ENCODE measurements around the gene TFAM.

The TFAM gene

GRCh38 chr10:58436071-58436470, 50.9 kb downstream of the TFAM start:
- DNase-seq: no peak

DNA sequence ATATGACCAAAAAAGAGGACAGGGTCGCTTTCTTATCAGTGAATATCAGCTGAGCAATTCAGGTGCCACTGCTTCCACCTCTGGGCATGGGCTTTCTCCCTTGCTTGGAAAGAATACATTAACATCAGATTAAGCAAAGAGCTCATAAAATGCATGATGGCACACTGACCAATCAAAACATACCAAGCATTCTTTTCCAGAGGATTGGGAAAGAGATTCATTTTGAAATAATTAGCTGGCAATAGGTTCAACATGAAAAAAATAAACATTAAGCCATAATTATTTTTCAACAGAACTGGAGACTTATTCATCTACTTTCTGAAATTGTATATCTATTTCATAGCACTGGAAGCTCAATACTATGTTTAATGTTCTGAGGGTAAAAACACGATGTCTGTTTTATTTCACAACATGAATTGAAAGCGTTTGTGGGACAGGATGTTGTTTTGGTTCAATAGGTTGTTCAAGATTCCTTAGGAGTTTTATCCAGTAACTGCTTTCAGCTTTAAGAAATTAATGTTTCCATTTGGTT, 53.2 kb downstream of the TFAM start:
- no peak for DNase-seq

DNA sequence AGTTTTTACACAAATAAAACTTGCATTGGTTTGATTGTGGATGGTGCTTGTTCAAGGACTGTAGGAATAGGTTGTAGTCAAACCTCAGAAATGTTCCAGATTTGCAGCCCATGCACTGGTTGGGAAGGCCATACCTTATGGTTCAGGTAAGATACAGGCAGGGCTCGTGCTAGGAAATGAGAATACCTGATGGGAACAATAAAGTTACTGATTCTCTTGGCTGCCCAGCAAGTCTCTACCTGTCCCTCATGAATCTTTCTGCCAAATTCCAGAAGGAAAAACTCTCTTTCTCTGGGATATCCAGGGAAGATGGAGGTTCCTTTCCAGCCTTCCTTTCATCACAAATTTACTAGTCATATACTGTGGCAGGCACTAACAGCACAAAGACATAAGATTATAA, 53.8 kb downstream of the TFAM start:
- no peak for DNase-seq

DNA sequence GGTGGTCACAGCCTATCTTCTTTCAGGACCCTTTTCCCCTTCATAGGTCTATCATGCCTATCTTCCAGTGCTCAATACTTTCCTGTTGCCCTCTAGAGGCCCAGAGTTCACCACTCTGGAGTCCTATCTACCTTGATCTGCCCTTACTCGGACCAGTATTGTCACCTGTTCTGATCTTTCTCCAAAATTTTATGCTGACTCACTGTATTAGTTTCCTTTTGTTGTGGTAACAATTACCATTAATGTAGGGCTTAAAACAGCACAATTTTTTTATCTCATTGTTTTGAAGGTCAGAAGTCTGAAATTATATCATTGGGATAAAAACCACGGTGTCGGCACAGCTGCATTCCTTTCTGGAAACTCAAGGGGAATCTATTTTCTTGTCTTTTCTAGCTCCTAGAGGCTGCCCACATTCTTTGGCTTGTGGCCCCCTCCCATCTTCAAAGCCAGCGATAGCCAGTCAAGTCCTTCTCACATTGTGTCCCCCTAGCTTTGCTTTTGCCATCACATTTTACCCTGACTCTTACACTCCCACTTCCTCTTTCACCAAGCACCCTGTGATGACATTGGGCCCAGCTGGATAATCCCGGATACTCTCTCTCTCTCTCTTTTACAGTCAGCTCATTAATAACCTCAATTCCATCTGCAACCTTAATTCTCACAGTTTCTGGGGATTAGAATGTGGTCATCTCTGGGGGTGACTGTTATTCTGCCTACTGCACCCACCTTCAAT, 54.6 kb downstream of the TFAM start:
- DNase-seq: no peak

DNA sequence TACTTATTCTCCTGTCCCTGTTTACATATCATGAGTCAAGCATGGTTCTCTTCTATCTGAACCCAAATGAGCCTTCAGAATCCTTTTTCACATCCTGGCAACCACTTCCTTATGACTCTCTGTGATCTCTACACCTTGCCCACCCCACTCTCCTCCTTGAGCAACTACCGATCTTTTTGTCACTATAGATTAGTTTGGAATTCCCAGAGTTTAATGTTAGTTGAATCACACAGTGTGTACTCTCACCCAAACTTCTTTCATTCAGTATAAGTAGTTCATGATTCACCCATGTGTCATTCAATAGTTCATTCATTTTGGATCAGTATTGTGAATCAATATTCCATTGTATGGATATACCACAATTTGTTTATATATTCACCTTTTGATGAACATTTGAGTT, 55.3 kb downstream of the TFAM start:
- no peak for DNase-seq

DNA sequence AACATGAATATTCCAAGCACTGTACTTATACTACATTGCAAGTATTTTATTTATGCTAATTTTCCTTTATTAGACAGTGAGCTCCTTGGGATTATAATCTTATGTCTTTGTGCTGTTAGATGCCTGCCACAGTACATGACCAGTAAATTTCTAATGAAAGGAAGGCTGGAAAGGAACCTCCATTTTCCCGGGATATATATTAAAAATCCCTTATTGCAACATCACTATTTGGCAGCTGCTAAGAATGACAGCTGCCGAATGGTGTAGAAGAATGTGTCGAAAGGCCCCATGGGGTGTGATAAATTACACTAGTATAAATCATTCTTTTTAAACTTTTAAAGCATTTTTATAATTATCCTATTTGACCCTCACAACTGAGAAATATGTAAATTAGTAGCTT, 59.1 kb downstream of the TFAM start:
- DNase-seq: no peak

- DNase-seq: no peak
Observed at GRCh38 chr10:58444876-58445275, 59.7 kb downstream of the TFAM start.

DNA sequence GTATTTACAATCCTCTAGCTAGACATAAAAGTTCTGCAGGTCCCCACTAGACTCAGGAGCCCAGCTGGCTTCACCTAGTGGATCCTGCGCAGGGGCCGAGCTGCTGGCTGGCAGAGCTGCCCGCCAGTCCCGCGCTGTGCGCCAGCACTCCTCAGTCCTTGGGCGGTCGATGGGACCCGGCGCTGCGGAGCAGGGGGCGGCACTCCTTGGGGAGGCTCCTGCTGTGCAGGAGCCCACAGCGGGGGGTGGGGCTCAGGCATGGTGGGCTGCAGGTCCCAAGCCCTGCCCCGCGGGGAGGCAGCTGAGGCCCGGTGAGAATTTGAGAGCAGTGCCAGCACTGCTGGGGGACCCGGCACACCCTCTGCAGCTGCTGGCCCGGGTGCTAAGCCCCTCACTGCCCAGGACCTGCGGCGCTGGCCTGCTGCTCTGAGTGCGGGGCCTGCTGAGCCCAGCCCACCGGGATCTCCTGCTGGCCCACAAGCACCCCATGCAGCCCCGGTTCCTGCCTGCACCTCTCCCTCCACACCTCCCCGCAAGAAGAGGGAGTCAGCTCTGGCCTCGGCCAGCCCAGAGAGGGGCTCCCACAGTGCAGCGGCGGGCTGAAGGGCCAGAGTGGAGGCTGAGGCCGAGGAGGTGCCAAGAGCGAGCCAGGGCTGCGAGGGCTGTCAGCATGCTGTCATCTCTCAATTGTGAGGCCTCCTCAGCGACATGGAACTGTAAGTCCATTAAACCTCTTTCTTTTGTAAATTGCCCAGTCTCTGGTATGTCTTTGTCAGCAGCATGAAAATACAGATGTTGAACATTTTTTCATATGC, 63.1 kb downstream of the TFAM start:
- no peak for DNase-seq
